ENCODE results near the gene TTC28.

The TTC28 gene

DNA sequence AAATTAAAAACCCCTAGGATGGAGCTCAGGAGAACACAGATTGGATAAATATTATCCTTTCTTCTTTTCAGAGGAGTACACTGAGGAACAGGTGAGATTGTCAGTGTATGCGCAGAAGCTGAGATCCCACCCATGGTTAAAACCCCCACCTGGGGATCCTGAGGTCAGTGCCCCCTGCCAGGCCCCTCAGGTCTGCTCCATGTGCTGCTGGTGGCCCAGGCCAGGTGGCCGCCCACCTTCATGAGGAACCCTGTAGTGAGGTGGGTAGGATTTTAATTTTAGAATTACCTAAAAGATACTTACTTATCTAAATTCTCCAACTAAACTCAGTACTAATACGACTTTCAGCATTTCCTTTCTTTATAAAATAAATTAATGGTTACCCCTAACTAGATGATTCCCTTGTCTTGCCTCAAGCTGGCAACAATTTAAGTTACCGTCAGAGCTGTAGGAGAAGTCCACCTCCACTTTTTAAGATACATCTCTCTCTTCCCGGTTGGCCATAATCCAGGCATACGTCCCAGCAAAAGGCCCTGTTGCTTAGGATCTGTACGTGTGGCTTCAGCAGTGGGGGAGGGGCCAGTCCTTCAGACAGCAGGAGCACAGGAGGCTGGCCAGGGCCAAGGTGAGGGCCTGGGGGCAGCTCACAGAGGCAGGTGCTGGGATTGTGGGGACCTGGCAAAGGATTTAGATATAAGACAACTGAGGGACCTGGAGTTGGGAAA lies 699.1 kb downstream of the TTC28 start:
- no peak for DNase-seq

DNA sequence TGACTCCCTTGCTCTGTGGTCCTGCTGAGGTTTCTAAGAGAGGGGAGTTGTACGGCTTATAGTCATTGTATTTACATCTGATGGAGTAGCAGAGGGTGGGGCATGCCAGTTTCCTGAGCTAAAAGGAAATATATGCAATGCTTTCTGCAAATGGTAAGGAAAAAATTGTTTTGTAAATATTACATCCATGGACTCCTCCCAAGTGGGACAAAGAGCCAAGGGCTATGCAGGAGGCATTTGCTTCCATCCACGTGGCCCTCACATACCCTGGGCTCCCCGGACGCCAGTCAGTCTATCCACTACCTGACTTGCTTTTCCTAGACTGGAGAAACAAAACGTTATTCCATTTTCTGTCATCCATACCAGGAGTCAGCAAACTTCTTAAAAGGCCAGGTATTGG lies 700.8 kb downstream of the TTC28 start:
- no peak for DNase-seq

DNA sequence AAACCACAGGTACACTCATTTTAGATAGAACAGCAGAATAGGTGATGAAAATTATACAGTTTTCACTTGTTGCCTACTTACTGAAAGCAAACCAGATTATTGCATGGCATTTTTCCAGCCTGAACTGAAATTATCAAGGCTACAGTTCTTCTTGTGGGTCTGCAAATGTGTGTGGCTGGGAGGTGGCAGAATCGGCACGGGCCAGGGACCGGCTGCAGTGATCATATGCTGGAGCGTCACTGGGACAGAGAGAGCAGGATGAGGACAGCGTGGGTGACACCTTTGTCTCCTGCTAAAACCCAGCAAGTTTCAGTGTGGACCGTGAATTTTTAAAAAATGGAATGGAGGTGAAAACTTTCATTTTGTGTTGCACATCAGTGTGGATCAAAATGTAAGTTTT lies 701.3 kb downstream of the TTC28 start:
- no peak for DNase-seq

DNA sequence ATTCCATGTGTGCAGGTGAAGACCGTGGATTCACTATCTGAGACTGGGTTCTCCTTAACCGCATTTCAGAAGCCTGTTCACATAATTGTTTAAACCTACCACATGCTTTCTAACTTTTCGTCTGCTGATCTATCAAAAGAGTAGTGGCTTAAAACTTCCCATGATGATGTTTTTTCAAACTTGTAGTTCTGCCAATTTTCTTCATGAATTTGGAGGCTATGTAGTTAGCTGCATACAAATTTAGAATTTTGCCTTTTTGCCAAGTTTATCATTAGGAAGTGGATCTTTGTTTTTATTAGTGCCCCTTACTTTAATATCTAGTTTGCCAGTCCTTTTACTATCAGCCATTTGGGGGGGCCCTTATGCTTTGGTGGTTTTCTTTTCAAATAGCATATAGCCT lies 703.1 kb downstream of the TTC28 start:
- no peak for DNase-seq

DNA sequence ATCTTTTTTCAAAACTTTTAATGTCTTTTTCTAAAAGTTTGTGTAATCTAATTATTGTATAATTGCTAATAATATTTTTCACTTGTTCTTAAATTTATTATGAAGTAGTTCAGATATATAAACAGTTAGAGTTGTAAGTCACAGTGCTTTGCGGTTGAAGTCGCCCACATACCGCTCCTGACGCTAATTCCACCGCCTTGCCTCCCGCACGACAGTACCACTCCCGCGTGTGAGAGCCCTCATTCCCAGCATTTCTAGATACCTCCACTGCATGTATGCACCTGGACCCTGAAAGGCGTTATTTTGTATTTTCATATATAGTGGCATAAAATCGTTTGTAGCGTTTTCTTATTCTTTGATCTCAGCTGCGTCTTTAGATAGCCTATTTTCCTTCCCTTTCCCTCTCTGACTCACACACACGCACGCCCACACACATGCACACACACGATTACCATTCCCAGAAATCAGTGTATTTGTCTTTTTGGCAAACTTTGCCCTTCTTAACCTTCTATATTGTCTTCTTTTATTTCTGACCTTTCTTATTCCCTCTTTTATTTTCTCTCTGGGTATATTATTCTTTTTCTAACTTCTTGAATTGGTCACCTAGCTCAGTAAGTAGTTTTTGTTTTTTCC lies 704.1 kb downstream of the TTC28 start:
- DNase-seq: no peak

DNA sequence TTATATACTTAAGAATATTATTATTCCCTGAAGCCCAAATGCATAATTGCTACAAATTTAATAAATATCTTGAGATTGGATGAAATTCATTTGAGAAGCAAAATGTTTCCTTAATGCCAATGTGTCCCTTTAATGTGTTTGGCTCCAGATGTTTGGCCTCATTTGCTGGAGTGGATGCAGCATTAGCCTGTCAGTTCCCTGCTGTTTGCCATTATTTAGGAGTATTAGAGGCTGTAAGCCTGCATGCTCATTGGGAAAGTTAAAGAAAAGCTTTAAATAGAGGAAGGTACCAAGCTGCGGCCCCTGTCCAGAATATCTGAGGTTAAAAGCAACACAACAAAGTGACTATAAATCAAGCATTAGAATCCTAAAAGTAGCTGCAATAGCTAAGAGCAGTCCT lies 705.8 kb downstream of the TTC28 start:
- no peak for DNase-seq

DNA sequence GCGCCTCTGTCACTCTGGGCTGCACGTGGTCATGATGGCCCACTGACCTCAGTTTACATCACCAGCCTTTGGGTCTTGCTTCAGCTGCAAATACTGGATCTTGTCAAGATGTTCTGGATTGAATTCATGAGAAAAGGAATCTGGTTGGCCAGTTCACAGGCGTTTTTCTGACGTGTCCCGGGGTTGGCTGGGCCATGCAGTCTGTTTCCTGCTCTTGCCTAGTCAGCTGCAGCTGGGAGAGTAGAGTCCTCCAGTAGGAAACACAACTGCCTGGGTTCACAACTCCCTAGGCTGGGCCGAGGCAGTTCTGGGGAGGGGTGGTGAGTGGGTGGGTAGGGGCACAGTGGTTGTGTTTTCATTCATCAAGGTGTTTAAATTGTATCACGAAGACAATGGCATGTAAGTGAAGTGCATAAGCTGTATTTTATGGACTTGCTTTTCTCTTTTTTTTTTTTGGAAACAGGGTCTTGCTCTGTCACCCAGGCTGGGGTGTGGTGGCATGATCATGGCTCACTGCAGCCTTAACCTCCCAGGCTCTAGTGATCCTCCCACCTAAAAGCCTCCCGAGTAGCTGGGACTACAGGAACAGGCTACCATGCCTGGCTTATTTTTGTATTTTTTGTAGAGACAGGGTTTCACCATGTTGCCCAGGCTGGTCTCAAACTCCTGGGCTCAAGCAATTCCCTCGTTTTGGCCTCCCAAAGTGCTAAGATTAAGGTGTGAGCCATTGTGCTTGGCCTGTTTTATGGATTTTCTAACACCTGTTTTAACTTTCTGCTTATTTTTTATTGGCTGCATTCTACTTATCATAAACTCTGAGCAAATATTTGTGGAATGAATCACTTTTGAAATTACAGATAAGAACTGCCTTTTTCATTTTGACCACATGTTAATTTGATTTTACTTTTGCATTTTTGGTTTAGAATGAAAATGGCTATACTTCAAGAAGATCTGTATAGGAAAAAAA lies 706.6 kb downstream of the TTC28 start:
- no peak for DNase-seq

DNA sequence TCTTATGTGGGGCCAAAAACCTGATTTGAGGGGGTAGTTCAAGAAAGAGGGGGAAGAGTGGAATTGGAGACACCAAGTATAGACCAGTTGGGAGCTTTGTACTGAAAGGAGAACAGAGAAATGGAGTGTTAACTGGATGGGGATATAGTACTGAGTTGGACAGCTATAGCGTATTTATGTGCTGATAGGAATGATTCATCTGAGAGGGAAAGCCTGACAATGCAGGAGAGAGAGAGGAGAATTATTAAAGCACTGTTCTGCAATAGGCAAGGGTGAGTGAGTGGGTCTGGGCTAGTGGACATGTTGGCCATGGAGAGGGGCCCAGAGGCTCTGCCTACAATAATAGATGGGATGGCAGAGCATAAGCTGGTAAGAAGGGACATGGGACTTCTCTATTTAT lies 707.7 kb downstream of the TTC28 start:
- no peak for DNase-seq

DNA sequence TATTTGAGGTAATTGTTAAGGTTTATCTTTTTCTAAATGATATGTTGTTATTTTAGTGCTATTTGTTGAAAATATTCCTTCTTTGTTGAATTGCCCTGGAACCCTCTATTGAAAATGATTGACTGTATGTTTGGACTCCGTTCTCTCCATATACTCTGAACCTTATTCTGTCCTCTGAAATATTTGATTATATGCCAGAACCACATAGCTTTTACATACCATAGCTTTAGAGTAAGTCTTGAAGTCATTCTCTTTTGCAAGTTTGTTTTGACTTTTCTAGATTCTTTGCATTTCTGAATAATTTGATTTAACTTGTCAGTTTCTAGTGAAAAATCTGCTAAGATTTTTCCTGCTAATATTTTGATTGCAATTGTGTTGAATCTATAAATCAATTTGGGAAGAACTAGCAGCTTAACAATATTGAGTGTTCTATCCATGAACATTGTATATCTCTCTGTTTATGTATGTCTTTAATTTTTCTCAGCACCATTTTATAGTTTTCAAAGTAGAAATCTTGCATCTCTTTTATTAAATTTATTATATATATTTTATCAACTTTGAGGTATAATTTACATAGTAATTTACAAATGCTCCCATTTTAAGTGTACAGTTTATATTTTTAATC lies 708.9 kb downstream of the TTC28 start:
- no peak for DNase-seq

DNA sequence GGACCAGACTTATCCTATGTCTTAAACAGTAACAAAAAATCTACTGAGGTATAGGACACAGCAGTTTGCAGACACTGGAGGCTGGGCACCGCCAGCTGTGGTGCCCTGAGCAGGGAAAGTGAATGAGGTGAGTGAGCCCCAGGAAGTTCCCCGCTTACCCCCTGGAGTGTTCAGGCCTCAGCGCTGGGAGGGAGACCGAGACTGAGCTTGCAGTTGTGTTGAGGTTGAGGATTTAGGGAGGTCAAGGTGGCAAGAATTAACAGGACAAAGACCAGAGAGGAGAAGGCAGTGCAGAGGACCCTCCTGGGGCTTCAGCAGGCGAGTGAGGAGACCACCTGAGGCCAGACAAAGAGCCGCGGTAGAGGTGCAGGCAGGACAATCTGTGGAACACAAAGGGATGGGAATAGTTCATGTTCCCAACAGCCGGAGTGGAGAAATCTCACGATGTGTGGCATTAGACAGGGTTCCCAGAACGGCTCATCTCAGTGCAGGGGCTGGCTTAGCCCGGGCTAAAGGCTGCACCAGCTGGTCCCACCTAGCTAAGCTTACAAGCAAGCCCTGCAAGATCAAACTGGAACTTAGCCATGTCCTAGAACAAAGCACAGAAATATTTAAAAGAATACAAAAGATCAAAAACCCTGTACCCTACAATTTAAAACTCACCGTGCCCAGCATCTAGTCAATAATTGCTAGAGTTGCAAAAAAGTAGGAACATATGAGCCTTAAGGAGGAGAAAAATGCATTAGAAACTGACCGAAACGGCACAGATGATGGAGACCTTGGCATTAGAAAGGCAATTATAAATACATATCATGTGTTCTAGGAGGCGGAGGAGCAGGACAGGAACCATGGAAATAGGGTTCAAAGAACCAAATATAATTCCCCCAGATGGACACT lies 713.2 kb downstream of the TTC28 start:
- no peak for DNase-seq

DNA sequence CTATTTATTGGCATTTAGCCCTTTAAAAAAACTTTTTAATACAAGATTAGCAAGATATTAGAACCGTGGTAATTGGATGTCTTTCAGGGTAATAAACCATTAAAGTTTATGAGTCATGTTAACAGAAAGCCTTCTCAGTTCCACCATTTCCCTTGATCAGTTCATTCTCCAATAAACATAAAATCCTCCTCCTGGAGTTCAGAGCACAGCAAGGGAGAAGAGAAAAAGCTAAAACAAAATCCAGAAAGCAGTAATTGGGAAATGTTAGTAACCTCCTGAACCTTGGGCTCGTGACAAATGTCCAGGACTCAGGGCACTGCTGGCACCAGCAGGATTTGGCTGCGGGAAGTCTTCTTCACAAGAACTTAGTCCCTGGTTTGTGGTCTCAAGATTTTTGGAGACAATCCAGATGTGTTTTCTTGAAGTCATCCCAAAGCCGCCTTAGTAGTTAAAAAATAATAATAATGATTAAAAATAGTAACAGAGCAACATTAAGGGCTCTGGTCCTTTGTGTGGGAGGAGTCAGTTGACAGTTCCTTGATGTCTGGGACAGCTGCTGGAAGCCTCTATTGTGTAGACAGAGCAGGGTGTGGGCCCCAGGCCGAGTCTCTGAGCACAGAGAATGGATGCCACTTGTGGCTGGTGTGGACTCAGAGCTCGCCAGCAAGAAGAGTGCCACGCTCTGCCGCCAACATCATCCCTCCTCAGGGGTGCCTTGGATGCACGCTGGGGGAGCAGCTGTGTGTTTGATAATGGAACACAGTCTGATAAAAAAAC lies 717.2 kb downstream of the TTC28 start:
- no peak for DNase-seq

DNA sequence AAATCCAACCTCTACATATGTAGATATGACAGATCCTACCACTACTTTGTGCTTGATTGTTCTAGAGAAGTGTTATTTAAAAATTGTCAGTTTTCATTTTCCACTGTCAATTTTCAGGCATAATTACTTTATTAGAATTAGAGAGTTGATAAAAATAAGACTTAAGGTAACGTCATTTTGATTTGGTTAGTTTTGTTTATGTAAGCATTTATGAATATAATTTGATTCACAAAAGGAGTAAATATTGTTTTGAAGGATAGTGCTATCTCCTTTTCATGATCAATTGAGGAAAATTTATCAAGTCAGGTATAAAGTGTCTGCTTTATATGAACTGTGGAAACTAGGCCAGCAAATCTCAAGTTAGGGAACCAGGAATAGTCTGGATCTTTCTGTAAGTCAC lies 718.0 kb downstream of the TTC28 start:
- no peak for DNase-seq

DNA sequence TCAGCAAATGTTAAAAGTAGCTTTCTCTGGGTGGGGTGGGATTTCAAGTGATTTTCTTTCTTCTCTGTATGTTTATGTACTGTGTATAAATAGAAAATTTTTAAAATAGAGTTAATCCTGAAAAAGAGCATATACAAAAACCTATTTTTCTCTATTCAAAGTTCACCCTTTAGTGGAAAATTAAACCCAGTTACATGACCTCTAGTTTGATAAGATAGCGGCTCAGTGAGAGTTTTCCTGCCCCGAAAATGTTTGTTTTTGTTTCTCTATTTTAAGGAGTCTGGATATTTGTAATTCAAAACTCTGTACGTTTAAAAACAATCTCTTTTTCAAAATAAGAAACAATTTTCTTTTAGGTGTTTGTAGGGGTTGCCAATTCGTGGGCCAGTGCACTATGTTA lies 718.5 kb downstream of the TTC28 start:
- DNase-seq: no peak

DNA sequence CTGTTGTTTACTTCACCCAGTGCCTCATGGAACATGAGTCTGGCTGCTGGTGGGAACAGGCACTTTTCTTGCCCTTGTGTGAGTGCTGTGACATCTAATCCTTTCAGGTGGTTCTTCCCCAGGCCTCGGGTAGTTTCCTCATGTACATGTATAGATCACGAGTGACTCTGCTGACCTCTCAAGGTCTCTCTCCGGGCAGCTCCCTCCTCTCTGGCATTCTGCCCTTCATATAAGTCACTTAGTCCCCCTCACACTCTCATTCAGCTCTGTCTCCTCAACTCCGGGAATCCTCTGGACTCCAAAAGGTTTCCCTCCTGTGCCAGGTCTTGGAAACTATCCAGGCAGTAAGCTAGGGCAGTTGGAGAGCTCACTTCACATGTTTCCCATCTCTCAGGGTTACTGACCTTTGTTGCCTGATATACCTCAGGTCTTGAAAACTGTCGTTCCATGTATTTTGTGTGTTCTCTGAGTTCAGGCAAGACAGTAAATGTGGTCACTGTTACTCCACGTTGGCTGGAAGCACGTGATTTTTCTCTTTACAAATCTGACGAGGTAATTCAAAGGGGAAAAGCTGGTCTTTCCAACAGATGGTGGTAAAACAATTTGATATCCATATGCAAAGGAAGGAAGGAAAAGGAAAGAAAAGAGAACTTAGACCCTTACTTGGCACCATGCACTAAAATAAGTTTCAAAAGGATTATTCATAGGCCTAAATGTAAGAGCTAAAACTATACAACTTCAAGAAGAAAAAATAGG lies 720.1 kb downstream of the TTC28 start:
- no peak for DNase-seq

DNA sequence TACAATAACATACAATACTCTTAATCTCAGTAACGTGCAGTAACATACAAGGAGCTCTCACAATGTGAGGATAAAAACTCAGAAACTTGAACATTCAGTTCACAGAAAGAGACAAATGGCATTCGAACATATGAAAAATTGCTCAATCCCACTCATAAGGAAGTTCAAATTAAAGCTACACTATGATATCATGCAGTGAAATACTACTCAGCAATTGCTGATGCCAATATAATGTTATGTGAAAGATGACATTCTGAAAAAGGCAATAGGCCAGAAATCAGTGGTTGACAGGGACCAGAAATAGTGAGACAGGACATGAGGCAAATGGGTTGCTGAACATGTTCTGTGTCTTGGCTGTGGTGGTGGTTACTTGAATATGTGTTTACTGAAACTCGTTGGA lies 726.9 kb downstream of the TTC28 start:
- DNase-seq: no peak

DNA sequence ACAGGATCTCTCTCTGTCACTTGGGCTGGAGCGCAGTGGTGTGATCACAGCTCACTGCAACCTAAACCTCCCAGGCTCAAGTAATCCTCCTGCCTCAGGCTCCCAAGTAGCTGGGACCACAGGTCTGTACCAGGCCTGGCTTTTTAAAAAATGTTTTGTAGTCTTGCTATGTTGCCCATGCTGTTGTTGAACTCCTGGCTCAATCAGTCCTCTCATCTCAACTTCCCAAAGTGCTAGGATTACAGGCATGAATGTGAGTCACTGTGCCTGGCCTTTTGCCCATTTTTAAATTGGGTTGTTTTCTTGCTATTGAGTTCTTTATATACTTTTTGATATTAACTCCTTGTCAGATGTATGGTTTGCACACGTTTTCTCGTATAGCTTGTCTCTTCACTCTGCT lies 727.5 kb downstream of the TTC28 start:
- no peak for DNase-seq

DNA sequence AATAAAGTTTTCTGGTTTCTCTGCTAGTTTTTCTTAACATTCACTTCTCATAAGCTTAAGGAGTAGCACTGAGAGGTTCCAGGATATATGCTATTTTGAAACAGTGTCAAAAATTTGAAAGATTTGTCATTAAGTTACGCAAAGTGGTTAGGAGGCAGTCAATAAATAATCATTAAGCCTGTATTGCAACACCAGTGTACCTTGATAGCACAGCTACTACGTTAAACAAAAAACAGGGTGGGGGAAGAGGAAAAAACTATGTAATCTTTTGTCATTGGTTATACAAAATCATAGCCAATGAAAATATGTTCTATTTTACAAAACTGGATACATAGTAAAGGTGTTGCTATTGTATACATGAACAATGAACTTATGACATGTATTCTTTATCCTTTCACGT lies 730.2 kb downstream of the TTC28 start:
- DNase-seq: no peak

DNA sequence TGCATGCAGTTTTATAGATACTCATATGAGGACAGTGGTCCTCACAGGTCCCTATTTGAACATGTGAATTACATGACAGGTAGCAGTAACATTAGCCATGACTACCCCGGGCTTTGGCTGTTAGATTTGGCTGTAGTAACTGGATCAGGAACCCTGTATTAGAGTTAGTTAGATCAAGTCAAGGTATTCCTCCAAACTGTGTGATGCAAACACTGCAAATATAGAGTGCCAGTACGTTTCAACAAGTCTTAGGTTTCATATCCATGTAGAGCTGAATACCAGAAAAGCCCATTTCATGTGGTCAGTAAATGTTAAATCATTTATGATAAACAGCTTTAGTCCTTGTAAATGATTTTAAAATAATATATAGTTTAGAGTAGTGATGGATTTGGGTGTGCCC lies 731.1 kb downstream of the TTC28 start:
- no peak for DNase-seq

DNA sequence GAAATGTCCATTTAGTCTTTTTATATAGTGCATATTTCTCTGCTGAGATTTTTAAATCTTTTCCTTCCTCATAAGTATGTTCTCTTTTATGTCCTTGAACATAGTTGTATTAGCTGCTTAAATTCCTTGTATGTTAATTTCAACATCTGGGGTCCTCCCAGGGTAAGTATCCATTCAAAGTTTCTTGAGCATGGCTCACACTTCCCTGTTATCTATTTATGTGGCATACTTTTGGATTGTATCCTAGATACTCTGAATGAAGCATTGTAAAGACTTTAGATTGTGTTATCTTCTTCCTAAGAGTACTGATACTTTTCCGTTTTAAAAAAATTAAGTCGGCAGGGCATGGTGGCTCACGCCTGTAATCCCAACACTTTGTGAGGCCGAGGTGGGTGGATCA lies 732.2 kb downstream of the TTC28 start:
- DNase-seq: no peak

DNA sequence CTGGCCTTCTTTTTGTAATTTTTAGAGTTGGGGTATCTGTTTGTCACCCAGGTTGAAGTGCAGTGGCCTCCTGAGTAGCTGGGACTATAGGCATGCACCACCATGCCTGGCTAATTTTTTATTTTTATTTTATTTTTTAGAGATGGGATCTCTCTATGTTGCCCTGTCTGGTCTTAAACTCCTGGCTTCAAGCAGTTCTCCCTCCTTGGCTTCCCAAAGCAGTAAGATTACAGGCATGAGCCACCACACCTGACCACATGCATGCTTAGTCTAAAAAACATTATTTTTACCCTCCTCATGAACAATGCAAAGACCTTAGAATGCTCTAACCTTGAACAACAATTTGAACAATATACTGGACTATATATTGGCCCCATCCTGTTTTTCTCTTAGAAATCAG lies 738.5 kb downstream of the TTC28 start:
- no peak for DNase-seq

DNA sequence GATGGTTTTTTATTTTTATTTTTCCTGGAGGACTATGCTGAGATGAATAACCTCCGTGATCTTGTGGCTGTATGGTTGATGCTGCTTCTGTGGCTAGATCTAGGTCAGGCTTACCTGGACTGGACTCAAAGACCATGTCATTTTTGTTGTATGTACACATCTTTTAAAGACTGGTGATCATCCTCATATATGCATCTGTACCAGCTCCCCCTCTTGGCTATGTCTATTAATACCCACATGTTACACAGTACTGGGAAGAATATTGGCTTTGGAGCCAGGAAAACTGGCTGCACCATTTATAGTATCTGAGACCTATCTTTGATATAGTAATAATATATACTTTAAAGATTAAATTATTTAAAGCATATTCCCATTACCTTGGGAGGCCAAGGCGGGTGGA lies 742.2 kb downstream of the TTC28 start:
- DNase-seq: no peak
